DOHH2 (cell line): ENCODE data around the gene IL19.

ENCODE experiments used
- H3F3A ChIP-seq: fragments of 200-600 bp; sonication (generic), shearing (Covaris generic); 2 replicates; pipeline ENCODE4 v1.6.0; 2016; ENCODE audit warnings: antibody characterized with exemption, mild to moderate bottlenecking; ENCODE audit not compliant: control insufficient read depth, insufficient read depth
- H3K27ac ChIP-seq: fragments of 200-600 bp; sonication (generic); 2 replicates; pipeline ENCODE4 v1.5.1; 2014; ENCODE audit warnings: low read depth, mild to moderate bottlenecking, low read length, moderate library complexity
- H3K27me3 ChIP-seq: fragments of 200-600 bp; sonication (generic); 2 replicates; pipeline ENCODE4 v1.6.1; 2014; ENCODE audit warnings: mild to moderate bottlenecking, low read length, mixed read lengths; ENCODE audit not compliant: control insufficient read depth
- H3K36me3 ChIP-seq: fragments of 200-600 bp; sonication (generic); 2 replicates; pipeline ENCODE4 v1.6.1; 2014; ENCODE audit warnings: mild to moderate bottlenecking, low read length, moderate library complexity, mixed read lengths; ENCODE audit not compliant: control insufficient read depth
- H3K4me1 ChIP-seq: fragments of 200-600 bp; sonication (generic); 2 replicates; pipeline ENCODE4 v1.6.1; 2014; ENCODE audit warnings: mild to moderate bottlenecking, low read length, mixed read lengths; ENCODE audit not compliant: control insufficient read depth
- H3K4me2 ChIP-seq: fragments of 200-600 bp; sonication (generic); 2 replicates; pipeline ENCODE4 v1.6.0; 2014; ENCODE audit warnings: mild to moderate bottlenecking, low read length, moderate library complexity
- H3K4me3 ChIP-seq: fragments of 200-600 bp; sonication (generic); 2 replicates; pipeline ENCODE4 v1.5.1; 2014; ENCODE audit warnings: mild to moderate bottlenecking, low read length, mixed read lengths
- H3K79me2 ChIP-seq: fragments of 200-600 bp; sonication (generic); 2 replicates; pipeline ENCODE4 v1.6.1; 2014; ENCODE audit warnings: mild to moderate bottlenecking, low read length, mixed read lengths; ENCODE audit not compliant: control insufficient read depth
- H3K9me2 ChIP-seq: fragments of 200-600 bp; sonication (generic); replicated peaks from 2 replicates; pipeline ENCODE4 v1.6.1; 2014; ENCODE audit warnings: mild to moderate bottlenecking, low read length, mixed read lengths; ENCODE audit not compliant: control insufficient read depth
- H3K9me3 ChIP-seq: fragments of 200-600 bp; sonication (generic); 2 replicates; pipeline ENCODE4 v1.6.1; 2014; ENCODE audit warnings: antibody characterized with exemption, low read length, mixed read lengths; ENCODE audit not compliant: control insufficient read depth, insufficient read depth
- H4K20me1 ChIP-seq: fragments of 200-600 bp; sonication (generic); 2 replicates; pipeline ENCODE4 v1.6.0; 2014; ENCODE audit warnings: low read depth, mild to moderate bottlenecking, antibody characterized with exemption, low read length, moderate library complexity; ENCODE audit not compliant: control insufficient read depth, insufficient read depth
- EZH2phosphoT487 ChIP-seq: fragments of 200-600 bp; sonication (generic); IDR thresholded peaks from 2 replicates; pipeline ENCODE4 v1.6.1; 2017; ENCODE audit warnings: borderline replicate concordance, mild to moderate bottlenecking, antibody characterized with exemption, low read length, moderate library complexity, mixed read lengths
- TF ChIP-seq, protein P1 (sequence below): fragments of 200-600 bp; sonication (generic); IDR thresholded peaks from one replicate; pipeline ENCODE4 v1.5.1; 2014; ENCODE audit warnings: antibody characterized with exemption, mild to moderate bottlenecking, low read depth, low read length; ENCODE audit not compliant: poor library complexity, severe bottlenecking

IL19 gene

DNA sequence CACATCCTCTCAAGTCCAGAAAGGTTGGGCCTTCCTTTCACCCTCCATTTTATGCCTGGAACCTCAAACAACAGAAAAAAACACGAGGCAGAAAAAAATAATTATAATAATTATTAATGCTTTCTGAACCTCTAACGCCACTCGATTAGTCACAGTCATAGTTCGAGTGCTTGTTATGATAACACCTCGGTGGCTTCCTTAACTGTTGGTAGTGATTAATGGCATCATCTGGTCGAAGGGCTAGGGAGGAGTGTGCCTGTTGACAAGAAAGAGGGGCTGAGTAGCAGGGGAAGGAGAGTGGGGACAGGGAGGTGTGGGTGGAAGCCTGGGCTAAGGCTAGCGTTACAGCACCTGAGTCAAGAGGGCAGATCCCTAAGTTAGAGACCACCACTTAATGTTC is 23.0 kb downstream of the IL19 start:
- H3K4me3 ChIP-seq: no peak overlapping the region
- no peaks in the 10 kb centered on the region for H3K9me2 ChIP-seq
- no peaks in the 10 kb centered on the region for H3K79me2 ChIP-seq
- H3K9me3 ChIP-seq: no peaks in the 10 kb centered on the region
- H3K27ac ChIP-seq: no peak overlapping the region
- H3K4me2 ChIP-seq: no peak overlapping the region
- H4K20me1 ChIP-seq: no peaks in the 10 kb centered on the region
- peaks cover 71% of the 10 kb centered on the region for H3K27me3 ChIP-seq
- H3K36me3 ChIP-seq: no peaks in the 10 kb centered on the region
- TF ChIP-seq, protein P1, sequence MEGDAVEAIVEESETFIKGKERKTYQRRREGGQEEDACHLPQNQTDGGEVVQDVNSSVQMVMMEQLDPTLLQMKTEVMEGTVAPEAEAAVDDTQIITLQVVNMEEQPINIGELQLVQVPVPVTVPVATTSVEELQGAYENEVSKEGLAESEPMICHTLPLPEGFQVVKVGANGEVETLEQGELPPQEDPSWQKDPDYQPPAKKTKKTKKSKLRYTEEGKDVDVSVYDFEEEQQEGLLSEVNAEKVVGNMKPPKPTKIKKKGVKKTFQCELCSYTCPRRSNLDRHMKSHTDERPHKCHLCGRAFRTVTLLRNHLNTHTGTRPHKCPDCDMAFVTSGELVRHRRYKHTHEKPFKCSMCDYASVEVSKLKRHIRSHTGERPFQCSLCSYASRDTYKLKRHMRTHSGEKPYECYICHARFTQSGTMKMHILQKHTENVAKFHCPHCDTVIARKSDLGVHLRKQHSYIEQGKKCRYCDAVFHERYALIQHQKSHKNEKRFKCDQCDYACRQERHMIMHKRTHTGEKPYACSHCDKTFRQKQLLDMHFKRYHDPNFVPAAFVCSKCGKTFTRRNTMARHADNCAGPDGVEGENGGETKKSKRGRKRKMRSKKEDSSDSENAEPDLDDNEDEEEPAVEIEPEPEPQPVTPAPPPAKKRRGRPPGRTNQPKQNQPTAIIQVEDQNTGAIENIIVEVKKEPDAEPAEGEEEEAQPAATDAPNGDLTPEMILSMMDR: no peak
- no peak for TF ChIP-seq EZH2phosphoT487
- no peaks in the 10 kb centered on the region for H3K4me1 ChIP-seq
- no peaks in the 10 kb centered on the region for H3F3A ChIP-seq

DNA sequence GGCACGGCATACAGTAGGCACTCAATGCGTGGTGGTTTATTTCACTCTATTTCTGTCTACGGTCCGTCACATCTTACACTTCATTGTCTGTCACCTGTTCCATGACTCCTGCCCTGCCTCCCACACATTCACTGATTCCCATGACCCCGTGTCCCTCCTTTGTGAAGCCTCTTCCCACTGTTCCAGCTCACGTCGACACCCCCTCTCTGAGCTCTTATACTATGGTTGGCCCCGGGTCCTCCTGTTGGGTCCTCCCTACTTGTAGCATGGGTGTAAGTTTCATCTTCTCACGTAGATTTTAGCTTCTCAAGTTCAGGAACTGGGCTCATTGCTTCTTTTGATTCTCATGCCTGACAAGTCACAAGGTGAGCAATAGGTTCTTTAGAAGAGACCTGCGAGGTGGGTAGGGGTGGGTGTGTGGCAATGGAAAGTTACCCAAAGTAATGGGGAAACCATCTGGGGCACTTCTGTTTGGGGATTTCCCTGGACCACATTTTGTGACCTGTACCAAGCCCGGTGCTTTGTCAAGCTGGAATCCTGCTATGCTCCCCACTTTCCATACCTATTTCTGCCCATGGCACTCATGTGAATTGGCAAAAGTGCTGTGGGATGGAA is 23.8 kb downstream of the IL19 start:
- no peak overlapping the region for H3K27ac ChIP-seq
- H4K20me1 ChIP-seq: no peaks in the 10 kb centered on the region
- H3K9me3 ChIP-seq: no peaks in the 10 kb centered on the region
- no peak for TF ChIP-seq EZH2phosphoT487
- TF ChIP-seq, protein P1: no peak
- H3K27me3 ChIP-seq: peaks cover 71% of the 10 kb centered on the region
- no peaks in the 10 kb centered on the region for H3K79me2 ChIP-seq
- no peak overlapping the region for H3K4me2 ChIP-seq
- no peaks in the 10 kb centered on the region for H3F3A ChIP-seq
- H3K9me2 ChIP-seq: no peaks in the 10 kb centered on the region
- H3K4me3 ChIP-seq: no peak overlapping the region
- no peaks in the 10 kb centered on the region for H3K4me1 ChIP-seq
- H3K36me3 ChIP-seq: no peaks in the 10 kb centered on the region

DNA sequence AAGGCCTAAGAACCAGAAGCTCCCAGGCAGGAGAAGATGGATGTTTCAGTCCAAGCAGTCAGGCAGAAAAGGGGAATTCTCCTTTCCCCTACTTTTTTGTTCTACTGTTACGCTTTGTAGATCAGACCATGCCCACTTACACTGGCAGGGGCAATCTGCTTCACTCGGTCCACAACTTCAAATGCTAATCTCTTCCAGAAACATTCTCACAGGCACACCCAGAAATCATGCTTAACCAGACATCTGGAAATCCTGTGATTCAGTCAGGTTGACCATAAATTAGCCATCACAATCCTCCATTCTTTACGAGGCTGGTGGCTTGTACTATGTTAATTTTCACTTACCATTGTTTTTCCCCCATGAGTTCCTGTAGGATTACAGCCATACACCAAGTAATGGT is 25.5 kb downstream of the IL19 start:
- H4K20me1 ChIP-seq: no peaks in the 10 kb centered on the region
- no peaks in the 10 kb centered on the region for H3K4me1 ChIP-seq
- no peaks in the 10 kb centered on the region for H3K79me2 ChIP-seq
- no peak overlapping the region for H3K27ac ChIP-seq
- no peaks in the 10 kb centered on the region for H3F3A ChIP-seq
- no peaks in the 10 kb centered on the region for H3K9me3 ChIP-seq
- H3K9me2 ChIP-seq: no peaks in the 10 kb centered on the region
- no peak for TF ChIP-seq EZH2phosphoT487
- TF ChIP-seq, protein P1: no peak
- H3K36me3 ChIP-seq: no peaks in the 10 kb centered on the region
- H3K27me3 ChIP-seq: peaks cover 62% of the 10 kb centered on the region
- no peak overlapping the region for H3K4me3 ChIP-seq
- H3K4me2 ChIP-seq: no peak overlapping the region
